Natural killer cell (primary cell): ENCODE results near the gene DGLUCY. TPM values are rescaled to one million over a fixed set of nuclear protein-coding genes. Genes with fewer than 3 reads are reported as not detected.

ENCODE experiments used
- ATAC-seq, 3 donors: fragments of 150-1000 bp in 2 of 3; fragments of 200-7000 bp in 1 of 3; cut with Tn5 transposase; 1 replicate in 1 of 3; 2 replicates in 2 of 3; pipeline ENCODE4 v1.10.0; 2021; ENCODE audit warnings: mild to moderate bottlenecking in 2 of 3, moderate library complexity in 2 of 3
- DNase-seq, 2 donors: peaks; one replicate each; pipeline versions ENCODE4 v3.0.0 to v3.0.0-alpha.2; 2013 to 2021; ENCODE audit warnings: mixed read lengths in 1 of 2
- H3K27ac ChIP-seq: one replicate; pipeline ENCODE4 v1.5.1; 2013; ENCODE audit warnings: mild to moderate bottlenecking, low read length
- H3K27me3 ChIP-seq: one replicate; pipeline ENCODE4 v1.6.1; 2013; ENCODE audit warnings: low read length; ENCODE audit not compliant: control insufficient read depth, insufficient read depth
- H3K36me3 ChIP-seq: one replicate; pipeline ENCODE4 v1.6.1; 2013; ENCODE audit warnings: low read length; ENCODE audit not compliant: control insufficient read depth, insufficient read depth
- H3K4me1 ChIP-seq: one replicate; pipeline ENCODE4 v1.6.1; 2013; ENCODE audit warnings: low read length; ENCODE audit not compliant: control insufficient read depth, insufficient read depth
- H3K4me3 ChIP-seq: one replicate; pipeline ENCODE4 v1.5.1; 2013; ENCODE audit warnings: low read length
- H3K9me3 ChIP-seq: one replicate; pipeline ENCODE4 v1.6.1; 2013; ENCODE audit warnings: low read length; ENCODE audit not compliant: control insufficient read depth, insufficient read depth
- H3K27ac Mint-ChIP-seq, 2 donors: one replicate each; pipeline ENCODE4 v1.8.0; 2022; ENCODE audit warnings: mild to moderate bottlenecking in 2 of 2, mixed read lengths in 2 of 2, moderate library complexity in 1 of 2
- H3K27me3 Mint-ChIP-seq, 2 donors: one replicate each; pipeline ENCODE4 v1.8.0; 2022; ENCODE audit warnings: low read depth in 2 of 2, mixed read lengths in 2 of 2
- H3K36me3 Mint-ChIP-seq: one replicate; pipeline ENCODE4 v1.8.0; 2022; ENCODE audit warnings: mixed read lengths
- H3K4me1 Mint-ChIP-seq, 2 donors: one replicate each; pipeline ENCODE4 v1.8.0; 2022; ENCODE audit warnings: mixed read lengths in 2 of 2
- H3K4me3 Mint-ChIP-seq: one replicate; pipeline ENCODE4 v1.8.0; 2022; ENCODE audit warnings: mild to moderate bottlenecking, moderate library complexity, mixed read lengths
- H3K9me3 Mint-ChIP-seq, 2 donors: one replicate each; pipeline ENCODE4 v1.8.0; 2022; ENCODE audit warnings: mixed read lengths in 2 of 2
- CTCF ChIP-seq: fragments of 200-600 bp; IDR thresholded peaks from one replicate; pipeline ENCODE4 v1.8.0; 2022; ENCODE audit warnings: antibody characterized with exemption
- WGBS: methylation state at CpG from one replicate; pipeline ENCODE4 v1.1.7; 2013; ENCODE audit warnings: missing lambda C conversion rate; ENCODE audit not compliant: insufficient coverage; 5-methylcytosine and 5-hydroxymethylcytosine counted together
- intact Hi-C: fragments of 100-400 bp; cut with micrococcal nuclease; formaldehyde crosslinking; loops from one replicate; pipeline ENCODE4 v1.14.2; 2022
- total RNA-seq, 4 donors: library from RNA; stranded (reverse); fragments of 120-200 nt in 1 of 4; gene quantifications; one replicate each; pipeline versions ENCODE4 v1.2.3 to v1.2.4, GENCODE V29; 2013 to 2022

DGLUCY gene
- total RNA-seq, 3 donors from 2014 or later (not counting 1 experiment from before 2014, with no cell fraction given) = 108 to 142 (median 110) TPM

GRCh38 chr14:91111443-91111842, 2.4 kb upstream of the DGLUCY start:
- no peaks in the 10 kb centered on the region for H3K36me3 Mint-ChIP-seq
- H3K4me3 Mint-ChIP-seq = peak overlapping the region; percentile 35
- ATAC-seq (no peak), DNase-seq (no peak)
- no peaks in the 10 kb centered on the region for H3K27me3 Mint-ChIP-seq
- Histone ChIP-seq H3K9me3 (no peaks in the 10 kb centered on the region), H3K27ac (no peak overlapping the region), H3K4me3 (no peak overlapping the region), H3K36me3 (no peaks in the 10 kb centered on the region), H3K4me1 (peaks cover 39% of the 10 kb centered on the region), H3K27me3 (no peaks in the 10 kb centered on the region)
- no peaks in the 10 kb centered on the region for H3K9me3 Mint-ChIP-seq
- no peak overlapping the region for H3K27ac Mint-ChIP-seq
- H3K4me1 Mint-ChIP-seq = peaks cover 66 to 69% of the 10 kb centered on the region in 2 donors
- intact Hi-C loops = no loop called here
- TF ChIP-seq CTCF = no peak
- 90% methylated on average over 1 of the region's 1 CpG for WGBS

GRCh38 chr14:91112194-91112593, 1.7 kb upstream of the DGLUCY start:
- ATAC-seq (no peak), DNase-seq (no peak)
- 96% methylated on average over 4 of the region's 4 CpGs for WGBS
- H3K27me3 Mint-ChIP-seq = no peaks in the 10 kb centered on the region
- H3K4me1 Mint-ChIP-seq = peaks cover 73 to 76% of the 10 kb centered on the region in 2 donors
- Histone ChIP-seq H3K27me3 (no peaks in the 10 kb centered on the region), H3K4me1 (peaks cover 47% of the 10 kb centered on the region), H3K4me3 (no peak overlapping the region), H3K36me3 (no peaks in the 10 kb centered on the region), H3K9me3 (no peaks in the 10 kb centered on the region), H3K27ac (no peak overlapping the region)
- H3K36me3 Mint-ChIP-seq = no peaks in the 10 kb centered on the region
- H3K9me3 Mint-ChIP-seq = no peaks in the 10 kb centered on the region
- no peak for TF ChIP-seq CTCF
- H3K27ac Mint-ChIP-seq = peak overlapping the region; percentile 74 to 96
- peak overlapping the region; percentile 71 for H3K4me3 Mint-ChIP-seq
- intact Hi-C loops = no loop called here

GRCh38 chr14:91114079-91115065, 499 bp downstream of the DGLUCY start:
- H3K9me3 ChIP-seq = no peaks in the 10 kb centered on the region
- intact Hi-C loops = loop anchor here (1.0 to 5.0 kb wide), 2 partner anchors 37 to 54 kb away; partner anchors contain the start of gene RPS6KA5
- DNase-seq (peak; percentile 57 to 86), ATAC-seq (peak; percentile 77 to 85 (median 82))
- Mint-ChIP-seq H3K4me3 (peak overlapping the region; percentile 91), H3K27ac (peak overlapping the region; percentile 96), H3K27me3 (no peaks in the 10 kb centered on the region), H3K36me3 (peaks cover 5% of the 10 kb centered on the region), H3K9me3 (no peaks in the 10 kb centered on the region), H3K4me1 (peaks cover 70 to 77% of the 10 kb centered on the region in 2 donors)
- peaks cover 49% of the 10 kb centered on the region for H3K4me1 ChIP-seq
- H3K4me3 ChIP-seq = peak overlapping the region; percentile 70
- TF ChIP-seq CTCF = no peak
- no peaks in the 10 kb centered on the region for H3K27me3 ChIP-seq
- peaks cover 10% of the 10 kb centered on the region for H3K36me3 ChIP-seq
- WGBS = 0% methylated on average over 18 of the region's 18 CpGs
- H3K27ac ChIP-seq = peak overlapping the region; percentile 94
